ENCODE results near the gene CES3.
A peak's percentile ranks its signal among the peaks of the same experiment; 100 is the strongest.

CES3 gene

DNA sequence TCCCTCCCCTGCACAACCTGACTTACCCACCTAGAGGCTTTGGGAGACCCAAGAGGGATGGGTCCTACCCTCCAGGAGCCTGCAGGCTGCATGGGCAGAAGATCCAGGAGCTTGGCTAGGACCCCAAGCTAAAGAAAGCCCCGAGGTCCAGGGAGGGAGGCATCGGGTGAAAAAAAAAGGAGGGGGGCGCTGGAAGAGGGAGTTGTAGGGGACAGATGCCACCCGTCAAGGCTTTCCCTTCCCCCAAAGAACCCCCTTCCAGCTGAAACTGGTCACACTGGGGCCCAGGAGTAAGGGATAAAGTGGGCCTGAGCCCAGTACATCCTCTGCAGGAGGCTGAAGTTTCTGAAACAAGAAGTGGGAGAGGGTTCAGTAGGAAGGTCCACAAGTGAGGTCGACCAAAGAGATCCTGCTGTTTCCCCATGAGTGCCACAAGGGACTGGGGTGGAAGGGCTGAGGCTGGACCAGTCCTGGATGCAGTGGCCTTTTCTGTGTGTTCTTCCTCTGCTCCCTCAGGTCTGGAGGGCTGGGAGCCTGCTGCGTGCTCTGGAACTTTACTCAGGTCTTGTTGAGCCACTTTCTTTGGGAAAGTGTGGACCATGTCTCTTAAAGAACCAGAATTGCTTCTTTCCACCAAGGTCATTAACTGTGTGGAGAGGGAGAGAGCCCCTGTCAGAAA, 53.7 kb downstream of the CES3 start:
- Histone ChIP-seq H3K27ac (ENCODE audit: low read depth, low read length) (peak overlapping the region; percentile 41), H3K9ac (ENCODE audit: low read length in 5 of 5) (peak overlapping the region in 4 of 5 donors; percentile 24 to 78 (median 52)), H3K4me3 (ENCODE audit: low read depth in 1 of 5, low read length in 5 of 5) (peak overlapping the region; percentile 40 to 70 (median 68)), H3K27me3 (ENCODE audit: control insufficient read depth in 5 of 5, insufficient read depth in 4 of 5, low read length in 5 of 5) (peaks cover 0 to 2% (median 0%) of the 10 kb centered on the region in 5 donors), H3K4me1 (ENCODE audit: control insufficient read depth in 5 of 5, insufficient read depth in 5 of 5, low read length in 5 of 5) (peaks cover 0 to 21% (median 18%) of the 10 kb centered on the region in 5 donors), H3K36me3 (ENCODE audit: control insufficient read depth in 5 of 5, insufficient read depth in 5 of 5, low read length in 5 of 5) (no peaks in the 10 kb centered on the region), H3K9me3 (ENCODE audit: control insufficient read depth in 5 of 5, low read length in 5 of 5) (no peaks in the 10 kb centered on the region)

DNA sequence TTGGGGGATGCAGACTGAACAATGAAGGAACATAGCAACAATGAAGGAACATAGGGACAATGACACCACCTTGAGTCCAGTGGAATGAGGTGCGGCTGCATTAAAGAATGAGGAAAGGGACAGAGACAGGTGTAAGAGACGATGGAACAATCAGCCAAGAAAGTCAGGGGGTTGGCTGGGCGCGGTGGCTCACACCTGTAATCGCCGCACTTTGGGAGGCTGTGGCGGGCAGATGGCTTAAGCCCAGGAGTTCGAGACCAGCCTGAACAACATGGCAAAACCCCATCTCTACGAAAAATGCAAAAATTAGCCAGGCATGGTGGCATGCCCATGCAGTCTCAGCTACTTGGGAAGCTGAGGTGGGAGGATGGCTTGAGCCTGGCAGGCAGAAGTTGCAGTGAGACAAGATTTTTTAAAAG, 54.3 kb downstream of the CES3 start:
- H3K27ac ChIP-seq (ENCODE audit: low read depth, low read length) = no peak overlapping the region
- no peaks in the 10 kb centered on the region for H3K9me3 ChIP-seq (ENCODE audit: control insufficient read depth in 5 of 5, low read length in 5 of 5)
- peaks cover 0 to 2% (median 0%) of the 10 kb centered on the region in 5 donors for H3K27me3 ChIP-seq (ENCODE audit: control insufficient read depth in 5 of 5, insufficient read depth in 4 of 5, low read length in 5 of 5)
- H3K4me3 ChIP-seq (ENCODE audit: low read depth in 1 of 5, low read length in 5 of 5) = no peak overlapping the region
- H3K4me1 ChIP-seq (ENCODE audit: control insufficient read depth in 5 of 5, insufficient read depth in 5 of 5, low read length in 5 of 5) = peaks cover 0 to 21% (median 18%) of the 10 kb centered on the region in 5 donors
- H3K36me3 ChIP-seq (ENCODE audit: control insufficient read depth in 5 of 5, insufficient read depth in 5 of 5, low read length in 5 of 5) = no peaks in the 10 kb centered on the region
- H3K9ac ChIP-seq (ENCODE audit: low read length in 5 of 5) = no peak overlapping the region

DNA sequence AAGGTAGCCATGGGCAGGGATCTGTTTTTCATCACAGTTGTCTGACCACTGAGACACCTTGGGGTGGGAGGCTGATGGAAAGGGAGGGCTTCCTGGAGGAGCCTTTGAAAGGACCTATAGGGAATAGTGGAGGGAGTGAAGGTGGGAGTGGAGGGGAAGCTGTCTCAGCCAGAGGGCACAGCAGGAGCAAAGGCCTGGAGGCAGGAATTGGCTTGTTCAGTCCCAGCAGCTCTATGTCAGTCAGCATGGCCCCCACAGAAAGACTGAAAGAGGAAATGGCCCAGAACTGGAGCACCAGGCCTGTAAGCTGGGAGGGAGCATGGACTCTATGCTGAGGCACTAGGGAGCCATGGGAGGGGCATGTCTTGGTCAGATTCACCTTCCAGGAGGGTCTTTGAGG, 55.1 kb downstream of the CES3 start:
- Histone ChIP-seq H3K4me1 (ENCODE audit: control insufficient read depth in 5 of 5, insufficient read depth in 5 of 5, low read length in 5 of 5) (peaks cover 0 to 21% (median 18%) of the 10 kb centered on the region in 5 donors), H3K9ac (ENCODE audit: low read length in 5 of 5) (no peak overlapping the region)

DNA sequence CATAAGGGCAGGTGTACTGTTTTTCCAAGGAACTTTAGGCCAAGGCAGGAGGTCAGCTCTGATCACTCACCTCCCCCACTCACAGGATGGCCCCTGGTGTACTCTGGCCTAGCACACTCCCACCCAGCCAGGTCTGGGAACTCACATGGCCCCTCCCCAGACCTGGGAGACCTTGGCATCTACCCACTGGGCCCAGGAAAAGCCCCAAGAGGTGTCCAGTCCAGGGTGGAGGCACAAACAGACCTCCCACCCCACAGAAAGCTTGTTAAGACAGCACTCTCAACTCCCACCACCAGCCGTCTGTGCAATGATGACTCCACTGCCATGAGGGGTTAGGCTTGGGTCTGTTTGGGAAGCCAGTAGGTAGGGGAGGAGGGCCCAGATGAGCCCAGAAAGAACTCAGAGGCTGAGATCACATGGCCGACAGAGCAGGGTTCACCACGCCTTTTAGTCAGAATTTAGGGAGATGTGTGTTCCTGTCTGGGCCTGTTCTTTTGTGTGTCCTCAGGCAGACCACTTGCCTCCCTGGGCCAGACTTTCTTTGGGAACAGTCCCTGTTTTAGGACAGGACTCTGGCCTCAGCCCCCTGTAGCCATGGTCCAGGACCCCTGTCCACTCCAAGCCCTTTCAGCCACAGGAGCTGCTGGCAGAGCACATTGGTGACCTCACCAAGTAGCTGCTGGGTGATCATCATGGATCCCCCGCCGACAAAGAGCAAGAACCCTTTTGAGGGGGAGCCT, 55.8 kb downstream of the CES3 start:
- Histone ChIP-seq H3K27ac (ENCODE audit: low read depth, low read length) (no peak overlapping the region), H3K9ac (ENCODE audit: low read length in 5 of 5) (no peak overlapping the region), H3K27me3 (ENCODE audit: control insufficient read depth in 5 of 5, insufficient read depth in 4 of 5, low read length in 5 of 5) (peaks cover 0 to 2% (median 0%) of the 10 kb centered on the region in 5 donors), H3K36me3 (ENCODE audit: control insufficient read depth in 5 of 5, insufficient read depth in 5 of 5, low read length in 5 of 5) (no peaks in the 10 kb centered on the region), H3K4me3 (ENCODE audit: low read depth in 1 of 5, low read length in 5 of 5) (no peak overlapping the region), H3K4me1 (ENCODE audit: control insufficient read depth in 5 of 5, insufficient read depth in 5 of 5, low read length in 5 of 5) (peaks cover 0 to 21% (median 18%) of the 10 kb centered on the region in 5 donors), H3K9me3 (ENCODE audit: control insufficient read depth in 5 of 5, low read length in 5 of 5) (no peaks in the 10 kb centered on the region)

More for the DNA sequence above, 55.1 kb downstream of the CES3 start:
- Histone ChIP-seq H3K4me3 (ENCODE audit: low read depth in 1 of 5, low read length in 5 of 5) (no peak overlapping the region), H3K27me3 (ENCODE audit: control insufficient read depth in 5 of 5, insufficient read depth in 4 of 5, low read length in 5 of 5) (peaks cover 0 to 2% (median 0%) of the 10 kb centered on the region in 5 donors), H3K27ac (ENCODE audit: low read depth, low read length) (no peak overlapping the region), H3K36me3 (ENCODE audit: control insufficient read depth in 5 of 5, insufficient read depth in 5 of 5, low read length in 5 of 5) (no peaks in the 10 kb centered on the region), H3K9me3 (ENCODE audit: control insufficient read depth in 5 of 5, low read length in 5 of 5) (no peaks in the 10 kb centered on the region)

DNA sequence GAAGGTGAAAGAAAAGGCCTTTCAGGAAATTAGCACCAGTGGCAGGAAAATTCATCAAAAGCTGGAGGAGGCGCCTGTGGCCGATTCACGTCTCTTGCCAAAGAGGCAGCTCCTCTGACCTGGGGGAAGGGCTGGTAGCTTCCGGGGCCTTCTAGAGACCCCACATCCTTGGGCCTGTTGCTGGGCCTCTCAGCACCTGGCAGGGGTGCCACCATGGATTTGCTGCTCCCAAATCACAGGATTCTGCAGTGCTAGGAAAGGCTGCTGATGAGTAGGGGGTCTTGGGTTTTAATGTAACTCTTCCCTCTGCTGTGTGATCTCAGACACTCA, 56.3 kb downstream of the CES3 start:
- H3K27me3 ChIP-seq (ENCODE audit: control insufficient read depth in 5 of 5, insufficient read depth in 4 of 5, low read length in 5 of 5) = peaks cover 0 to 2% (median 0%) of the 10 kb centered on the region in 5 donors
- H3K36me3 ChIP-seq (ENCODE audit: control insufficient read depth in 5 of 5, insufficient read depth in 5 of 5, low read length in 5 of 5) = no peaks in the 10 kb centered on the region
- H3K4me3 ChIP-seq (ENCODE audit: low read depth in 1 of 5, low read length in 5 of 5) = no peak overlapping the region
- H3K9me3 ChIP-seq (ENCODE audit: control insufficient read depth in 5 of 5, low read length in 5 of 5) = no peaks in the 10 kb centered on the region
- no peak overlapping the region for H3K27ac ChIP-seq (ENCODE audit: low read depth, low read length)
- H3K9ac ChIP-seq (ENCODE audit: low read length in 5 of 5) = no peak overlapping the region
- peaks cover 0 to 21% (median 18%) of the 10 kb centered on the region in 5 donors for H3K4me1 ChIP-seq (ENCODE audit: control insufficient read depth in 5 of 5, insufficient read depth in 5 of 5, low read length in 5 of 5)

DNA sequence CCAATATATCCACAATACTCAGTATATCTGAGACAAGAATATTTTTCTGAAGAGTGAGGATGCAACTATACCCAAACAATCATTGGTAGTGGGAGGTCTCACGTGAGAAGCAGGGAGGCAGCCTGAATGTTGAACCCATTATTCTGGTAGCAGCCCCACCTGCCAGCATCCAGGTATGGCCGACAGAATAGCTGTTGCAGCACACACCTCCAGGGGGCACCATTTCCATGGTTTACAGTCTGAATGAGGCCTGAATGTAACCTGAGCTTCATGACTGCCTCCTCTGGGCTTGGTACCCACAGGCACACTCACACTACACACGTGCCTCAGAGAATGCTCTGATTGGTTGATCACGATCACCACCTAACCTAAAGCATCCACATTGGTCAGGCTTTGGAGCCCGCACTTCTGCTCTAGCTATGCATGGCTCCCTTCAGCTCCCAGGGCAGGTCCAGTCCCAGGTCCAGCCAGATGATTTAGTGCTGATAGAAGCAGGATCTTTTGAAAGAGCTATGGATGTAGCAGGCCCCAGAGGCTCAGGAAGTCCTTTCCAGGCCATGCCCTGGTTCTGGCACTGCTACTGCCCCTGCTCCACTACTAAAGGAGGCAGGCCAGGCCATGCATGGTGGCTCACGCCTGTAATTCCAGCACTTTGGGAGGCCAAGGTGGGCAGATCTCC, 56.9 kb downstream of the CES3 start:
- H3K4me3 ChIP-seq (ENCODE audit: low read depth in 1 of 5, low read length in 5 of 5) = no peak overlapping the region
- H3K27ac ChIP-seq (ENCODE audit: low read depth, low read length) = no peak overlapping the region
- H3K4me1 ChIP-seq (ENCODE audit: control insufficient read depth in 5 of 5, insufficient read depth in 5 of 5, low read length in 5 of 5) = peaks cover 0 to 20% (median 18%) of the 10 kb centered on the region in 5 donors
- peaks cover 0 to 2% (median 0%) of the 10 kb centered on the region in 5 donors for H3K27me3 ChIP-seq (ENCODE audit: control insufficient read depth in 5 of 5, insufficient read depth in 4 of 5, low read length in 5 of 5)
- H3K36me3 ChIP-seq (ENCODE audit: control insufficient read depth in 5 of 5, insufficient read depth in 5 of 5, low read length in 5 of 5) = no peaks in the 10 kb centered on the region
- no peaks in the 10 kb centered on the region for H3K9me3 ChIP-seq (ENCODE audit: control insufficient read depth in 5 of 5, low read length in 5 of 5)
- no peak overlapping the region for H3K9ac ChIP-seq (ENCODE audit: low read length in 5 of 5)

DNA sequence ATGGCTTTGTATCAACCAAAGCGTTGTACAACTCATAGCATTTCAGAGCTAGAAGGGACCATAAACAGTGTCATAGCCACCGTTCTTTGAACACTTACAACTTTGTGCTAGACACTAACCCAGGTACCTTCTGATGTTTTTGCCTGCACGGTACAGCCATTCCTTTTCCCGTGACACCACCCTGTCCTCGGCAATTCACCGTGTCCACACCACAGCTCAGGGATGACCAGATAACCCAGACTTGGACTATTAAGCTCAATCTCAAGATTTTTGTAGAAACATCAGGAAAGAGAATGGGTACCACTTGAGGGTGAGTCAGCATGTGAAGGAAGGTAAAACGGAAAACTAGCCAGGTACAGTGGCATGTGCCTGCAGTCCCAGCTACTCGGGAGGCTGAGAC, 58.1 kb downstream of the CES3 start:
- H3K9ac ChIP-seq (ENCODE audit: low read length in 5 of 5) = no peak overlapping the region

DNA sequence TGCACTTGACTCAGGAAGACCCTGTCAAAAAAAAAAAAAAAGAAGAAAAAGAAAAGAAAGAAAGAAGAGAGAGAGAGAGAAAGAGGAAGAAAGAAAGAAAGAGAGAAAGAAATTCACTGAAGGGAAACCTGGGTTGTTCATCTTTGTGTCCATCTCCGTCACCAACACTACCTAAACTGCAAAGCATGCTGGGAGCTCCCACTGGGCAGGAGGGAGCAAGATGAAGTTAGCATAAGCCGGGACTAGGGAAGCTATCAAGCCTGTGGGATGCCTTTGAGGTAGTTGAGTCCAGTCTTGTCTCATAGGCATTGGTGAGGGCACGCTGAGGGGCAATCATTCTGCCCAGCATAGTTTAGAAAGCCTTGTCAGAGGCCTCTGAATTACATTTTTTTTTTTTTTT, 60.3 kb downstream of the CES3 start:
- no peak overlapping the region for H3K4me3 ChIP-seq (ENCODE audit: low read depth in 1 of 5, low read length in 5 of 5)
- H3K4me1 ChIP-seq (ENCODE audit: control insufficient read depth in 5 of 5, insufficient read depth in 5 of 5, low read length in 5 of 5) = no peaks in the 10 kb centered on the region
- no peaks in the 10 kb centered on the region for H3K27me3 ChIP-seq (ENCODE audit: control insufficient read depth in 5 of 5, insufficient read depth in 4 of 5, low read length in 5 of 5)
- H3K9me3 ChIP-seq (ENCODE audit: control insufficient read depth in 5 of 5, low read length in 5 of 5) = no peaks in the 10 kb centered on the region
- H3K27ac ChIP-seq (ENCODE audit: low read depth, low read length) = no peak overlapping the region
- no peaks in the 10 kb centered on the region for H3K36me3 ChIP-seq (ENCODE audit: control insufficient read depth in 5 of 5, insufficient read depth in 5 of 5, low read length in 5 of 5)
- no peak overlapping the region for H3K9ac ChIP-seq (ENCODE audit: low read length in 5 of 5)

More for the DNA sequence above, 58.1 kb downstream of the CES3 start:
- H3K4me1 ChIP-seq (ENCODE audit: control insufficient read depth in 5 of 5, insufficient read depth in 5 of 5, low read length in 5 of 5) = peaks cover 0 to 9% (median 8%) of the 10 kb centered on the region in 5 donors
- H3K27ac ChIP-seq (ENCODE audit: low read depth, low read length) = no peak overlapping the region
- no peaks in the 10 kb centered on the region for H3K36me3 ChIP-seq (ENCODE audit: control insufficient read depth in 5 of 5, insufficient read depth in 5 of 5, low read length in 5 of 5)
- no peaks in the 10 kb centered on the region for H3K9me3 ChIP-seq (ENCODE audit: control insufficient read depth in 5 of 5, low read length in 5 of 5)
- H3K4me3 ChIP-seq (ENCODE audit: low read depth in 1 of 5, low read length in 5 of 5) = no peak overlapping the region
- H3K27me3 ChIP-seq (ENCODE audit: control insufficient read depth in 5 of 5, insufficient read depth in 4 of 5, low read length in 5 of 5) = no peaks in the 10 kb centered on the region

DNA sequence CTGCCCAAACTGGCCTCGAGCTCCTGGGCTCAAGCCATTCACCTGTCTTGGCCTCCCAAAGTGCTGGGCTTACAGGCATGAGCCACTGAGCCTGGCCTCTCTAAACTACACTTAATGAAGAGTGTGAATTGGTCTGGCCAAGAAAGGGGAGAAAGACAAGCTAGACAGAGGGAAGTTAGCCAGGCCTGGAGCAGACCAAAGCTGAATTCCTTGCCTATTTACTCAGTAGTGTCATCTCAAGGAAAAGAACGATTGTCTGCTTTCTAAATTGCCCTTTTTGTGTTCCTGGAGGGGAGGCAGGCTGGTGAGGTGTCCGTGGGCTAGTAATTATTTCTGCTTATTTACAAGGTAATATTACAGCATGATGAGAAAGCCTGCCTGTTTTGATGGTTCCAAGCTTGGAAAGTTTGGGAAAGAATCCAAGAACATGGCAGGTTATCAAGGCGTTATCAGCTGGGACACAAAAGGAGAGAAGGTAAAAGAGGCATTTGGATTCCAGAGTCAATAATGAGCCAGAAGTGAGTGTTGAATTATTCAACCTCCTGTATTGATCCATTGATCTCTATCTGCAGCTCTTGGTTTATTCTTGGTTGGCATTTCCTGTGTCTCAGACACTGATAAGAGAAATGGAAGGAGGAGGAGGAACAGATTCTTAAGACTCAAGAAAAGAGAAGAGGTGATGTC, 61.6 kb downstream of the CES3 start:
- H3K9me3 ChIP-seq (ENCODE audit: control insufficient read depth in 5 of 5, low read length in 5 of 5) = no peaks in the 10 kb centered on the region
- no peaks in the 10 kb centered on the region for H3K27me3 ChIP-seq (ENCODE audit: control insufficient read depth in 5 of 5, insufficient read depth in 4 of 5, low read length in 5 of 5)
- no peaks in the 10 kb centered on the region for H3K36me3 ChIP-seq (ENCODE audit: control insufficient read depth in 5 of 5, insufficient read depth in 5 of 5, low read length in 5 of 5)
- H3K4me3 ChIP-seq (ENCODE audit: low read depth in 1 of 5, low read length in 5 of 5) = no peak overlapping the region
- H3K27ac ChIP-seq (ENCODE audit: low read depth, low read length) = no peak overlapping the region
- H3K9ac ChIP-seq (ENCODE audit: low read length in 5 of 5) = no peak overlapping the region
- peaks cover 0 to 7% (median 0%) of the 10 kb centered on the region in 5 donors for H3K4me1 ChIP-seq (ENCODE audit: control insufficient read depth in 5 of 5, insufficient read depth in 5 of 5, low read length in 5 of 5)

Data from subcutaneous abdominal adipose tissue (tissue), 5 donors.